HG03457 (cell line): Measurements from ENCODE around the gene CEP170B.
"Not testable (repeated sequence)": the region's sequence is repeated elsewhere in the genome, so short reads cannot be mapped to it uniquely, and the experiment has no call there.

Source experiments
- ATAC-seq: cut with Tn5 transposase; IDR thresholded peaks from one replicate; pipeline ENCODE4 v1.9.1; 2021; ENCODE audit warnings: moderate number of reproducible peaks; ENCODE audit not compliant: unreplicated experiment

The CEP170B gene

DNA sequence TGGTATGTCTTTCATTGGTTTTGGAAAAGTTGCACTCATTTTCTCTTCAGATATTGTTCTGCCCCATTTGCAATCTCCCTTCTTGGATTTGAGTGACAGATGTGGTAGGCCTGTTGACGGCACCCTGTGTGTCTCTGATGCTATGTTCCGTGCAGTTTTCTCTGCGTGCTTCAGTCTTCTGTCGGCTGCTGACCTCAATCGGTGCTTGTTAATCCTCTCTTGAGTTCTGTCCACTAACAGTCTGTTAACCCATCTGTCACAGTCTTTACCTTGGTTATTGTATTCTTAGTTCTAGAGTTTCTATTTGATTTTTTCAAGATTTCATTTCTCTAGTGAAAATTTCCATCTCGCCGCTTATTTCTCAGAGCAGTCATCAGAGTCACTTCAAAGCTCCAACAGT lies 38.9 kb downstream of the CEP170B start:
- ATAC-seq: no peak

DNA sequence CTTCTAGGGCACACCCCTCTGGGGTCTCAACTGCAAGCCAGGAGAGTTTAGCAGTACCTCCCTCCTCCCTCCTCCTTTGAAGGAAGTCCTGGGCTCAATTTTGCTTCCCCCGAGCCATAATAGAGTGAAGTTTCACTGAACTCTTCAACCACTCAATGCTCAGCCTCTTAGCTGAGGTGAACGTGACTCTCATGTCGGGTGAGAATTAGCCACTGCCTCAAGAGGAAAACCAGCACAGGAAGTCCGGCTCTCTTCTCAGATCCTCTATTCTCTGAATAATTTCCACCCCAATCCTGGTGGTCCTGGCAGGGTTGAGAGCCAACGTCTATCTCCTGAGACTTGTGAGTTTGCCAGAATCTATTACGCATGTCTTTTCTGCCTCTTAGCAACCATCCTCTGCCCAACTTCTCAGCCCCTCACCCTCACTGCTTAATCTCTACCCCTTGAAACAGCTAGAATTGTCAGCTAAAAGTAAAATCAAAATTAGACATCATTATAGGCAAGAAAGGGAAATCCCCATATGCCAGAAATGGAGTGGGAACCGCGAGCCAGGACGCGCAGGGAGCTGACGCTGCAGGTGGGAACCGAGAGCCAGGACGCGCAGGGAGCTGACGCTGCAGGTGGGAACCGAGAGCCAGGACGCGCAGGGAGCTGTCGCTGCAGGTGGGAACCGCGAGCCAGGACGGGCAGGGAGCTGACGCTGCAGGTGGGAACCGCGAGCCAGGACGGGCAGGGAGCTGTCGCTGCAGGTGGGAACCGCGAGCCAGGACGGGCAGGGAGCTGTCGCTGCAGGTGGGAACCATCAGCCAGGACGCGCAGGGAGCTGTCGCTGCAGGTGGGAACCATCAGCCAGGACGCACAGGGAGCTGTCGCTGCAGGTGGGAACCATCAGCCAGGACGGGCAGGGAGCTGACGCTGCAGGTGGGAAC lies 39.8 kb downstream of the CEP170B start:
- not testable (repeated sequence) for ATAC-seq

DNA sequence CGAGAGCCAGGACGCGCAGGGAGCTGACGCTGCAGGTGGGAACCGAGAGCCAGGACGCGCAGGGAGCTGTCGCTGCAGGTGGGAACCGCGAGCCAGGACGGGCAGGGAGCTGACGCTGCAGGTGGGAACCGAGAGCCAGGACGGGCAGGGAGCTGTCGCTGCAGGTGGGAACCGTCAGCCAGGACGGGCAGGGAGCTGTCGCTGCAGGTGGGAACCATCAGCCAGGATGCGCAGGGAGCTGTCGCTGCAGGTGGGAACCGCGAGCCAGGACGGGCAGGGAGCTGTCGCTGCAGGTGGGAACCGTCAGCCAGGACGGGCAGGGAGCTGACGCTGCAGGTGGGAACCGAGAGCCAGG lies 40.5 kb downstream of the CEP170B start:
- ATAC-seq: not testable (repeated sequence)

GRCh38 chr14:104908303-104908702 lies 43.2 kb downstream of the CEP170B start:
- ATAC-seq: no peak

DNA sequence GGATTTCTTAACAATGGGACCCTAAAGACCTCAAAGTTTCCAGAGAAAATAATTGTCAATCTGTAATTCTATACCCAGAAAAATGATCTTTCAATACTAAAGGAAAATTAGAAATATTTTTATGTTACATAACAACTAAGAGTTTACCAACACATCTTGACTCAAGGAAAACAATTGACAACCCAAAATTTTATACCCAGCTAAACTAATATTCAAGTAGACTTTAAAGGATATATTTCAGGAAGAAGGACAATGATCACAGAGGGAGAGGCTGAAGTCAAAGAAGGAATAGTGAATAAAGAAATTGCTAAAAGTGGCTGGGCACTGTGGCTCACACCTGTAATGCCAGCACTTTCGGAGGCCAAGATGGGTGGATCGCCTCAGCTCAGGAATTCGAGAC lies 47.0 kb downstream of the CEP170B start:
- no peak for ATAC-seq

DNA sequence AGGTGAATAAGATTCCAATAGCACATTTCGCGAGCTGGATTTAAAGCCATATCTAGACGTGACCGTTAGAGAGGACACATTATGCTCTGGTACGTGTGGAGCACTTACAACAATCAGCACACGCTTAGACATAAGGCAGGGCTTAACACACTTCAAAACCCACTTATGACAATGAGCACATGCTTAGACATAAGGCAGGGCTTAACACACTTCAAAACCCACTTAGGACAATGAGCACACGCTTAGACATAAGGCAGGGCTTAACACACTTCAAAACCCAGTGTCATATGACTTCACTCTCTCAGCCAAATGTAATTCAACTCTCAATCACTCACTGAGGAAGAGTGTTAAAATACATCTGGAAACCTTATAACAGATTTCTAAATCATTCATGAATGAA lies 48.4 kb downstream of the CEP170B start:
- no peak for ATAC-seq

DNA sequence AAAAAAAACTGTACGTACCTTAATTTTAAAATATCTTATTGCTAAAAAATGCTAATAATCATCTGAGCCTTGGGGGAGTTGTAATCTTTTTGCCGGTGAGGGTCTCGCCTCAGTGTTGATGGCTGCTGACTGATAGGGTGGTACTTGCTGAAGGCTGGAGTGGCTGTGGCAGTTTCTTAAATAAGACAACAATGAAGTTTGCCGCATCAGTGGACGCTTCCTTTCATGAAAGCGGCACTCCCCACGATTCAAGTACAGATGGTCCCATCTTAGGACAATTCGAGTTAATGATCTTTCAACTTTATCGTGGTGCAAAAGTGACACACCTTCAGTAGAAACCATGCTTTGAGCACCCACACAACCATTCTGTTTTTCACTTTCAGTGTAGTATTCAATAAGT lies 52.0 kb downstream of the CEP170B start:
- ATAC-seq: no peak

GRCh38 chr14:104917993-104918392 lies 52.9 kb downstream of the CEP170B start:
- ATAC-seq: no peak

DNA sequence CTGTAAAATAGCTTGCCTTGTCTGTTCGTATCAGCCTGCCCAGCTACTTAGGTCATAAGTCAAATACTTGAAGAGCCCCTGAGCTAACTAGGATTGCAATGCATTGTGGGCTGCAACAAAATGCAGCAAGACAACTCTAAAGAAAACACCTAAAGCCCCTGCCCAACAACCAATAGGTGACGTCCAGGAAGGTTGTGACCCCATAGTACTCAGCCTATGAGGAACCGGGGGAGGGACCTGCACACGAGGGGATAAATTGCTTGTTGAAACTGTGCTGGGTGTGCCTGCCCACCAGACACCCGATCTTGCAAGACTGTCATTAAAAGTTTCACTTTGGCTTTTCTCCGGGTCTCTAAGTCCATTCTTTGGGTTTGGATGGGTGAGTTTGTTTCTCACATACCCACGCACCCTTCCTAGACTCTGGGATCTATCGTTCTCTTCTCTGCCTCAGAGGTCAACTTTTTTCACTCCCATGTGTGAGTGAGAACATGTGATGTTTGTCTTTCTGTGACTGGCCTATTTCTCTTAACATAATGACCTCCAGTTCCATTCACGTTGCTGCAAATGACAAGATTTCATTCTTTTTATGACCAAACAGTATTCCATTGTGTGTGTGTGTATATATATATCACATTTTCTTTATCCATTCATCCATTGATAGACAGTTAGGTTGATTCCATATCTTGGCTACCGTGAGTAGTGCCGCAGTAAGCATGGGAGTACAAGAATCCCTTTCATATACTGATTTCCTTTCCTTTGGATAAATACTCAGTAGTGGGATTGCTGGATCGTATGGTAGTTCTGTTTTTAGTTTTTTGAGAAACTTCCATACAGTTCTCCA lies 54.3 kb downstream of the CEP170B start:
- not testable (repeated sequence) for ATAC-seq

DNA sequence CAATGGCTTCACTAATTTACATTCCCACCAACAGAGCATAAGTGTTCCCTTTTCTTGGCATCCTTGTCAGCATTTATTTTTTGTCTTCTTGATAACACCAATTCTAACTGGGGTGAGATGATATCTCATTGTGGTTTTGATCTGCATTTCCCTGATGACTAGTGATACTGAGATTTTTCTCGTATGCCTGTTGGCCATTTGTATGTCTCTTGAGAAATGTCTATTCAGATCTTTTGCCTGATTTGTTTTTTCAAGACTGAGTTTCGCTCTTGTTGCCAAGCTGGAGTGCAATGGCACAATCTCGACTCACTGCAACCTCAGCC lies 54.9 kb downstream of the CEP170B start:
- no peak for ATAC-seq

- no peak for ATAC-seq
These were observed 58.8 kb downstream of the CEP170B start for GRCh38 chr14:104923640-104924420.

DNA sequence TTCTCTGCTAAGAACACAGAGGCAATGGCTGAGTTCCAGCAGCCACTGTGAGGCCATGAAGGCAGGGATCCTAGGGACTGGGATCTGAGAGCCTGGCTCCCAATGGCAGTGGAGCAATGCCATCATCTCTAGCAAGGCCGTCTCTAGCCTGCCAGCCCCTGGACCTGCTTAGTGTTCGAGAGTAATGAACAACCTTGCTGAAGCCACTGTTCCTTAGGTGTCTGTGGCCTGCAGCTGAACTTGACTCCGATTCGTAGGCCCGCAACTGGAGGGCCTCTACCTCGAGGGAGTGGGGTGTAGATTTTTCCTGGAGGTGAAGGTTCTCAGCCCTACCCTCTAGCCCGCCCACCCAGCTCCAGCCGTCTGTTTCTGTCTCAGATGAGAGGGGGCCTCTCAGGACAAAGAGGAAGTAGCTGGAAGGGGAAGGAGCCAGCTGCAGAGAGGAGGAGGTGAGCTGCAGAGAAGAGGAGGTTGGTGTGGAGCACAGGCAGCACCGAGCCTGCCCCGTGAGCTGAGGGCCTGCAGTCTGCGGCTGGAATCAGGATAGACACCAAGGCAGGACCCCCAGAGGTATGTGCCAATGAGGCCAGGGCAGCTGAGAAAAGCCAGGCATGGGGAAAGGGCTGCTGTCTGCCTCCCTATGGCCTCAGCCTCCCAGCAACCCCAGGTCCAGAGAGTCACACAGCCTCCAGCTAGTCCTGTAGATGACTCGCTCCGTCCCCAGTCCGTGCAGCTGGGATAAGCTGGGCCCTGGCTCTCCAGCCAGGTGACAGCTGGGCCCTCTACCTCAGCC lies 59.5 kb downstream of the CEP170B start, which contains the start of gene PLD4:
Gene PLD4 (plus strand): TSS at position 459 of the 793 bp plus-strand sequence. CDS start 2,262 bp downstream, outside the sequence.
- ATAC-seq: no peak

DNA sequence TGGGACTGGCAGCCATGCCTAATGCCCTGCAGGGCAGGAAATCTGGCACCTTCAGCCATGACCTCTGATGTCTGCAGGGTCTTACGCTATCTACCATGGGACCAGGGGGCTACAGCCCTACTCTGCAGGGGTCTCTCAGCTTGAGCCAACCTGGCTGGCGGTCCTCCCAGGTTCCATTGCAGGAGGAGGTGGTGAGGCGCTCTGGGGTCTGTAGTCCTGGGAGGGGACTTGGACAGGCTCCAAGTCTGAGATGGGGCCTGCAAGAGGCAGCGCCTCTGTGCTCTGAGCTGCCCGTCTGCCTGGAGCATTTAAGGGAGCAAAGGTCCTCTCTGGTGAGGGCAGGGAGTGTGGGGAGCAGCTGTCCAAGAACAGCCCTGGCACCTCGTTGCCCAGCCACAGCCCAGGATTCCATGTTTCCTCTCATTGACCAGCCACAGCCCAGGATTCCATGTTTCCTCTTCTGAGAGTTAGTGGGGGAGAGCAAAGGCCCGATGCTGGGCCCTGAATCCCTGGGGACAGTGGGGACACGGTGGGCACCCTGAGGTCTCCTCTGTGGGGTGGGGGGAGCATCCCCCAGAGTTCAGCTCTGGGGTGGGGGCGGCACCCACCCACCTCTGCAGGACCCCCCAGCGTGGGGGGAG lies 60.3 kb downstream of the CEP170B start:
- no peak for ATAC-seq

DNA sequence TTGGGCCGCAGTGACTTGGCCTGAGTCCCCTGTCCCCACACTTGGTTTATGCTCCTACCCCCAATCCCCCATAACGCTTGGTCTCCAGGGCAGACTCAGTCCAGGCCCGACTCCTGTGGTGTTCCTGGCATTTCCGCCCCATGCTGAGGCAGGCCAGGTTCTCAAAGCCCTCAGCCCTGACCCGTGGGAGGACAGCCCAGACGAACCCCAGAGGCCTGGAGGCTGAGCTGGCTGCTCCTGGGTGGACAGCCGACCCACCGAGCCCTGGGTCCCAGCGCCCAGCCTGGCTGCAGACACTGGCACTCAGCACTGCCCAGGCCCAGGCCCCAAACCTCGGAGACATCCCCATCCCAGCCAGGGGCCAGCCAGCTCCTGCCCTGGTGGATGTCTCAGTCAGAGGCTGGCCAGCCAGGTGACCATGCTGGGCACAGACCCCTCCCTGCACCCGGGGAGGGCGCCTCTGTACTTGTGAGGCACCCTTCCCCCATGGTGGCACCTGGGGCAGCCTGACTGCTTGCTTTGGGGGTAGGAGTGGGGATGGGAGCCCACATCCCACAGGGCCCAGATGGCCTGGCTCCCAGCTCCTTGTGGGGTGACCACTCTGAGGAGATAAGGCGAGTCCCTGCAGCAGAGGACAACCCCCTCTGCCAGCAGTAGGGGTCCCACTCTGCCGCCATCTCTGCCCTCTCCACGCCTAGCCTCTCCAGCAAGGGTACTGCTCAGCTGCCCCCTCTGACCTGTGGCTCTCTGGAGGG lies 61.0 kb downstream of the CEP170B start:
- ATAC-seq: no peak

DNA sequence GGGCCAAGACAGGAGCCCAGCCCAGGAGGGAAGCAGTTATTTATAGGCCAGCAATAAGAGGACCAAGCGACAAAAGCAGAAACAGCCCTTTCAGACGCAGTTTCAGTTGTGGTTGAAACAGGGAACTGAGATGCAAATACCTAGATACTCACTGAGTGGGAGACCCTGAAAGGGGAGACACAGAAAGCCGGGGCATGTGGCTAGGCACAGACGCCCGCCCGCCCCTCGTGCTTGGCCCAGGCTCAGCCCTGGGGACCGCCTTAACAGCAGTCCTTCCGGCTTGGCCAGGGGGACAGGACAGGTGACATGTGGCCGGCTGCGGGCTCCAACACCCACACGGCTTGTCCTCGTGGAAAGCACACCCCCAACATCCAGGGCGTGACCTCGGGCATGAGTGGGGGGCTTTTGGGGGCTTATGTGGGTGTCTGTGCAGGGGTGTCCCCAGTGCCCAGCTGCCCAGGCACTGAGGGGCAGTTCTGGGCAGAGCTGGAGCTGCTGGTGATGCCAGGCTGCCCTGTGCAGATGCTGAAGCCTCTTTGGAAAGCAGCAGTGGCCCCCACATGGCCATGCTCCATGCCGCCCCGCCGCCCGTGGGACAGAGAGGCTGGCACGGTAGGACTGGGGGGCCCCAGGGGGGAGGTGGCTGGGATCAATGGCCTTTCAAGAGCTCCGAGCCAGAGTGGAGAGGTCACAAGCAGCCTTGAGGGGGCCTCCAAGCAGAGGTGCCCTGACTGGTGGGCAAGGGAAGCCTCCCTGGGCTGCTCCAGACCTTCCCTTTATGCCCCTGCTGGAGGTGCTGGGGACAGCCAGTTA lies 61.8 kb downstream of the CEP170B start:
- peak; percentile 53 for ATAC-seq

DNA sequence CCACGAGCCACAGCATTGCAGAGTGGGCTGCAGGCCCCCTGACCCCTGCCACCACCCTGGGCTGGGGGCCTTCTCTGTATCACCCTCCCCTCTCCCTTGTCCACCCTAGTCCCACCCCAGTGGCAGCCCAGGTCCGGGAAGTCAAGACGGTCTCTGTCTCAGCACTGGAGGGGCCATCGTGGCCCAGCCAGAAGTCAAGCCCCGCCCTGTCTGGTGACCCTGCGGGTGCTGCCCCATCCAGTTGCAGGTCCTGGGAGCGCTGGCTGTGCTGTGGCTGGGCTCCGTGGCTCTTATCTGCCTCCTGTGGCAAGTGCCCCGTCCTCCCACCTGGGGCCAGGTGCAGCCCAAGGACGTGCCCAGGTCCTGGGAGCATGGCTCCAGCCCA lies 62.4 kb downstream of the CEP170B start:
- ATAC-seq: no peak

- no peak for ATAC-seq
These were observed 62.8 kb downstream of the CEP170B start for GRCh38 chr14:104927901-104928300.

GRCh38 chr14:104928391-104929133 lies 63.5 kb downstream of the CEP170B start:
- ATAC-seq: no peak
